Skeletal muscle tissue (tissue), 4 donors: ENCODE results near the gene ZNF462. TPM values are rescaled to one million over a fixed set of nuclear protein-coding genes. Genes with fewer than 3 reads are reported as not detected.

Experiments used
- H3K27ac ChIP-seq: one replicate; pipeline ENCODE4 v1.7.0; 2013; ENCODE audit warnings: mild to moderate bottlenecking, low read depth, low read length, inconsistent platforms
- H3K27me3 ChIP-seq, 3 donors: one replicate each; pipeline ENCODE4 v1.7.0; 2013; ENCODE audit warnings: low read length in 3 of 3; ENCODE audit not compliant: control insufficient read depth in 3 of 3, insufficient read depth in 3 of 3
- H3K36me3 ChIP-seq, 3 donors: one replicate each; pipeline ENCODE4 v1.7.0; 2013; ENCODE audit warnings: low read length in 3 of 3; ENCODE audit not compliant: control insufficient read depth in 3 of 3, insufficient read depth in 3 of 3
- H3K4me1 ChIP-seq, 3 donors: one replicate each; pipeline ENCODE4 v1.7.0; 2013; ENCODE audit warnings: low read length in 3 of 3, mild to moderate bottlenecking in 3 of 3; ENCODE audit not compliant: control insufficient read depth in 3 of 3, insufficient read depth in 3 of 3
- H3K4me3 ChIP-seq, 3 donors: one replicate each; pipeline ENCODE4 v1.7.0; 2013; ENCODE audit warnings: low read length in 3 of 3
- H3K9ac ChIP-seq, 3 donors: one replicate each; pipeline ENCODE4 v1.7.0; 2013; ENCODE audit warnings: low read length in 3 of 3, mild to moderate bottlenecking in 3 of 3, moderate library complexity in 2 of 3, low read depth in 1 of 3
- H3K9me3 ChIP-seq, 3 donors: one replicate each; pipeline ENCODE4 v1.7.0; 2013; ENCODE audit warnings: low read length in 3 of 3; ENCODE audit not compliant: control insufficient read depth in 3 of 3
- total RNA-seq: library from RNA; depleted of rRNA; stranded (reverse); fragments of >200 nt; gene quantifications from one replicate; pipeline ENCODE4 v1.2.3, GENCODE V29; 2014
- donor health status: Osteomylitis.

ZNF462 gene
- total RNA-seq, 1 donor from 2014 or later: 28.7 TPM

GRCh38 chr9:107034831-107035230 is 171.9 kb downstream of the ZNF462 start:
- H3K4me3 ChIP-seq: no peak overlapping the region
- no peak overlapping the region for H3K27ac ChIP-seq
- H3K4me1 ChIP-seq: no peaks in the 10 kb centered on the region
- no peaks in the 10 kb centered on the region for H3K9me3 ChIP-seq
- no peaks in the 10 kb centered on the region for H3K27me3 ChIP-seq
- no peaks in the 10 kb centered on the region for H3K36me3 ChIP-seq
- H3K9ac ChIP-seq: no peak overlapping the region

GRCh38 chr9:107036367-107036766 is 173.4 kb downstream of the ZNF462 start:
- no peaks in the 10 kb centered on the region for H3K36me3 ChIP-seq
- no peak overlapping the region for H3K4me3 ChIP-seq
- no peak overlapping the region for H3K9ac ChIP-seq
- no peaks in the 10 kb centered on the region for H3K9me3 ChIP-seq
- H3K27me3 ChIP-seq: no peaks in the 10 kb centered on the region
- H3K27ac ChIP-seq: no peak overlapping the region
- H3K4me1 ChIP-seq: no peaks in the 10 kb centered on the region

GRCh38 chr9:107039542-107039941 is 176.6 kb downstream of the ZNF462 start:
- Histone ChIP-seq H3K4me3 (no peak overlapping the region), H3K36me3 (no peaks in the 10 kb centered on the region), H3K9ac (no peak overlapping the region), H3K27ac (no peak overlapping the region), H3K4me1 (peaks cover 0 to 3% (median 0%) of the 10 kb centered on the region in 3 donors), H3K9me3 (no peaks in the 10 kb centered on the region), H3K27me3 (no peaks in the 10 kb centered on the region)

- no peaks in the 10 kb centered on the region for H3K27me3 ChIP-seq
- peaks cover 0 to 3% (median 0%) of the 10 kb centered on the region in 3 donors for H3K4me1 ChIP-seq
- no peak overlapping the region for H3K4me3 ChIP-seq
- H3K9me3 ChIP-seq: no peaks in the 10 kb centered on the region
- no peak overlapping the region for H3K27ac ChIP-seq
- no peaks in the 10 kb centered on the region for H3K36me3 ChIP-seq
- H3K9ac ChIP-seq: no peak overlapping the region
Measured at GRCh38 chr9:107042606-107043005, 179.6 kb downstream of the ZNF462 start.

GRCh38 chr9:107043886-107044285 is 180.9 kb downstream of the ZNF462 start:
- peaks cover 0 to 3% (median 0%) of the 10 kb centered on the region in 3 donors for H3K4me1 ChIP-seq
- peak overlapping the region in 1 of 3 donors; percentile 15 for H3K9ac ChIP-seq
- no peaks in the 10 kb centered on the region for H3K36me3 ChIP-seq
- no peaks in the 10 kb centered on the region for H3K9me3 ChIP-seq
- no peak overlapping the region for H3K4me3 ChIP-seq
- H3K27ac ChIP-seq: no peak overlapping the region
- H3K27me3 ChIP-seq: no peaks in the 10 kb centered on the region

GRCh38 chr9:107044872-107045271 is 181.9 kb downstream of the ZNF462 start:
- Histone ChIP-seq H3K36me3 (no peaks in the 10 kb centered on the region), H3K9me3 (no peaks in the 10 kb centered on the region), H3K27ac (no peak overlapping the region), H3K4me3 (no peak overlapping the region), H3K4me1 (peaks cover 0 to 3% (median 0%) of the 10 kb centered on the region in 3 donors), H3K9ac (no peak overlapping the region), H3K27me3 (peaks cover 0 to 2% (median 0%) of the 10 kb centered on the region in 3 donors)

GRCh38 chr9:107046692-107047091 is 183.7 kb downstream of the ZNF462 start:
- H3K36me3 ChIP-seq: no peaks in the 10 kb centered on the region
- H3K9me3 ChIP-seq: no peaks in the 10 kb centered on the region
- no peak overlapping the region for H3K4me3 ChIP-seq
- H3K27me3 ChIP-seq: peaks cover 0 to 2% (median 0%) of the 10 kb centered on the region in 3 donors
- no peak overlapping the region for H3K9ac ChIP-seq
- H3K27ac ChIP-seq: no peak overlapping the region
- H3K4me1 ChIP-seq: peaks cover 0 to 3% (median 0%) of the 10 kb centered on the region in 3 donors

- Histone ChIP-seq H3K27me3 (peaks cover 0 to 2% (median 0%) of the 10 kb centered on the region in 3 donors), H3K4me3 (no peak overlapping the region), H3K9ac (no peak overlapping the region), H3K36me3 (no peaks in the 10 kb centered on the region), H3K9me3 (no peaks in the 10 kb centered on the region), H3K4me1 (no peaks in the 10 kb centered on the region), H3K27ac (no peak overlapping the region)
Measured at GRCh38 chr9:107049046-107049802, 186.3 kb downstream of the ZNF462 start.

GRCh38 chr9:107049803-107050184 is 186.8 kb downstream of the ZNF462 start:
- Histone ChIP-seq H3K27me3 (peaks cover 0 to 2% (median 0%) of the 10 kb centered on the region in 3 donors), H3K9me3 (no peaks in the 10 kb centered on the region), H3K36me3 (no peaks in the 10 kb centered on the region), H3K4me3 (no peak overlapping the region), H3K9ac (no peak overlapping the region), H3K27ac (no peak overlapping the region), H3K4me1 (no peaks in the 10 kb centered on the region)

- no peak overlapping the region for H3K27ac ChIP-seq
Measured at GRCh38 chr9:107051392-107051791, 188.4 kb downstream of the ZNF462 start.

More at GRCh38 chr9:107051392-107051791, 188.4 kb downstream of the ZNF462 start:
- H3K36me3 ChIP-seq: no peaks in the 10 kb centered on the region
- no peaks in the 10 kb centered on the region for H3K9me3 ChIP-seq
- no peak overlapping the region for H3K9ac ChIP-seq
- no peaks in the 10 kb centered on the region for H3K4me1 ChIP-seq
- H3K4me3 ChIP-seq: no peak overlapping the region
- peaks cover 0 to 2% (median 0%) of the 10 kb centered on the region in 3 donors for H3K27me3 ChIP-seq
